Parietal lobe (tissue), 2 donors: ENCODE data around the gene RUVBL2. TPM values are rescaled to one million over a fixed set of nuclear protein-coding genes. Genes with fewer than 3 reads are reported as not detected.

Experiments used
- small RNA-seq: library from RNA; depleted of rRNA; stranded (forward); fragments of <200 nt; gene quantifications from one replicate; pipeline ENCODE3, GENCODE V24; 2014; ENCODE audit warnings: low replicate concordance
- total RNA-seq: library from RNA; depleted of rRNA; stranded (reverse); fragments of >200 nt; gene quantifications from one replicate; pipeline ENCODE4 v1.2.3, GENCODE V29; 2014

RUVBL2 gene
- 92.6 TPM for total RNA-seq

DNA sequence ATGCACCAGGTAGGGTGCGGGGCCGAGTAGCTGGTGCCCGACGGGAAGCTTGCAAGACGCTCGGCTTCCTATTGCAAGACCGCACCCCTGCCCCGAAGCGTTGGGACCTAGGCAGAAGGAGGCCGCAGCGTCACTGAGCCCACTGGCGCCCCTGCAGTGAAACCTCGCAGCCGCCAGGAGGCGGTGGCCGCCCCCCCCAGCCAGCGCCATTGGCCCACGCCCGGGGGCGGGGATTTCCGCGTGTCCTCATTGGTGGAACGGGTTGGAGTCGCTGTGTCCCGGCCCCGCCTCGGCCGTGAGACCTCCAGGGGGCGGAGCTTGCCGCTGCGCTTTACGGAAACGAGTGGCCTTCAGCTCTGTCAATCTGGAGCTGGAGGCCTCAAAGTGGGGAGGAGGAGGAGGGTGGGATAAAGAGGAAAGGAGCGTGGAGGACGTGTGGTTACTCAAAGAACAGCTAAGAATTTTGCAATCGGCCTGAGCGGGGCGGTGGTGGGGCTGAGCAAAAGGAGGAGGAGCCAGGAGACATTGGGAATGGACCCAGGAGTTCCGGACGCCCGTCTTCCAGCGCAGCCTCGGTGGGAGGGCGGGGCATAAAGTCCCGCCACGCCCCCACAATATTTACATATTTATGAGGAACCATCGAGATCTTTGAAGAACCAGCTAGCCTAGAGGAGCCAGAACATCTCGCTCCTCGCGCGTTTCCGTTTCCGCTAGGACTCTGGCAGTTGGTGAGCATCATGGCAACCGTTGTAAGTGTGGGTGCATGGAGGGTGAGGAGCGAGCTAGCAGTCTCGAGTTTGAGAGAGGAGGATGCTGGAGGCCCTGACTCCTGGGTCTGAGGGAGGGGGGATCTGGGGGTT is at the start of gene RUVBL2, which contains the start of gene GYS1:
RUVBL2 (plus strand) TSS at position 713 of the 860 bp plus-strand sequence; CDS start at position 738, 25 bp downstream.
GYS1 (minus strand) TSS at position 135 of the 860 bp plus-strand sequence. CDS start 197 bp downstream, outside the sequence.

DNA sequence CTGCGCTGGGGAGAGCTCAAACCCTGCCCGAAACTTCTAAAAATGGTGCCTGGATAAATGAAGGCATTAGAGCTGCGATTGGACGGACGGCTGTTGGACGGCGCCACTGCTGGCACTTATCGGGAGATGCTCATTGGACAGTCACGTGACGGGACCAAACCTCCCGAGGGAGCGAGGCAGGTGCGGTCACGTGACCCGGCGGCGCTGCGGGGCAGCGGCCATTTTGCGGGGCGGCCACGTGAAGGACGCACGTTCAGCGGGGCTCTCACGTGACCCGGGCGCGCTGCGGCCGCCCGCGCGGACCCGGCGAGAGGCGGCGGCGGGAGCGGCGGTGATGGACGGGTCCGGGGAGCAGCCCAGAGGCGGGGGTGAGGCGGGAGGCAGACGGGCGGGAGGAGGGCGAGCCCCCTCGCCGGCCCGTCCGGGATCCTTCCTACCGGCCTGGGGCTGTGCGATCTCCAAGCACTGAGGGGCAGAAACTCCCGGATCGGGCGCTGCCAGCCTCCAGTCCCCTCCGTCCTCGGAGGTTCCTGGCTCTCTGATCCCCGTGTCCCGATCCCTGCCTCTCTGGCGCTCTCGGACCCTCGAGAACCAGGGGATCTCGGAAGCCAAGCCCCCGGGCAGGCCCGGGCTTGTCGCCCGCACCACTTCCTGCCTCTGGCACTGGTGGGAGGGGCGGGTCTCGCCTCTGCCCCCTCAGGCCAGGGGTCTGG is 38.9 kb upstream of the RUVBL2 start, which contains the start of gene BAX:
BAX (plus strand) TSS at position 281 of the 713 bp plus-strand sequence; CDS start at position 335, 54 bp downstream.

DNA sequence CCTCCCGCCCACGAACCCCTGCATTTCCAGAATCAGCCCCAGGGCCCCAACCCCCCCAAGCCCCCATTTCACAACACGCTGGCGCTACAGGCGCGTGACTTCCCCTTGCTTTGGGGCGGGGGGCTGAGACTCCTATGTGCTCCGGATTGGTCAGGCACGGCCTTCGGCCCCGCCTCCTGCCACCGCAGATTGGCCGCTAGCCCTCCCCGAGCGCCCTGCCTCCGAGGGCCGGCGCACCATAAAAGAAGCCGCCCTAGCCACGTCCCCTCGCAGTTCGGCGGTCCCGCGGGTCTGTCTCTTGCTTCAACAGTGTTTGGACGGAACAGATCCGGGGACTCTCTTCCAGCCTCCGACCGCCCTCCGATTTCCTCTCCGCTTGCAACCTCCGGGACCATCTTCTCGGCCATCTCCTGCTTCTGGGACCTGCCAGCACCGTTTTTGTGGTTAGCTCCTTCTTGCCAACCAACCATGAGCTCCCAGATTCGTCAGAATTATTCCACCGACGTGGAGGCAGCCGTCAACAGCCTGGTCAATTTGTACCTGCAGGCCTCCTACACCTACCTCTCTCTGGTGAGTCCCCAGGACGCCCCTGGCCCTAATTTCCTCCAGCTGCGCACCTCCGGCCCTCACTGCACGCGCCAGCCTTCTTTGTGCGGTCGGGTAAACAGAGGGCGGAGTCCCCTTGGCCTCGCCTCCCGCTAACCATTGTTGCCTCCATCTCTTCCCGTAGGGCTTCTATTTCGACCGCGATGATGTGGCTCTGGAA is 28.5 kb upstream of the RUVBL2 start, which contains the start of gene FTL:
FTL (plus strand) TSS at position 270 of the 766 bp plus-strand sequence; CDS start at position 469, 199 bp downstream.

DNA sequence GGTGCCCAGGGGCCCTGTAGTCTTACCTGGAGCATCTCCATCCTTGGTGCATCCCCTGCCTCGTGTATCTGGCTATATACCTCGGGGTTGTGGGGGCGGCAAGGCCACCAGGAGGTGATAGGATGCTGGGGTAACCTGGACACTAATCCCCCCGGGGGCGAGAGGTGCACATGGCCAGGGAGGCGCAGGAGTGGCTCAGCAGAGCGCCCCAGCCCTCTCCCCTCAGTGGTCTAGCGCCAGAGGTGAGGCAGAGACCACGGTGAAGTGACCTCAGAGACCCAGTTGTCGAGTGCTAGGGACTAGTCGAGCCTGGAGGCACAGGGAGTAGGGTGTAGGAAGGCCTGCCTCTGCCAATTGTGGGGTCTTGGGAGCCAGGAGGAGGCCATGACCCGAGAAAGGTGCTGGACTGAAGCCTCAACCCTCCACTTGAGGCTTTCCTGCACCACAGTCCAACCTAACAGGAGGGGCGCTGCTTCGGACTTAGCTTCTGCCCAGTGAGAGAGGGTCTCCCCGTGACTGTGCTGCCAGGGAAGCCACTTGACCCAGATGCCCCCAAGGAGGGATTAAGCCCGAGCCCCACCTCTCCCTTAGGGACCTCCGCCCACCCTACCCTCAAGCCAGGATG is 23.5 kb downstream of the RUVBL2 start, which contains the start of gene LHB:
LHB (minus strand) TSS at position 51 of the 625 bp plus-strand sequence; CDS start at position 41, 10 bp downstream.

DNA sequence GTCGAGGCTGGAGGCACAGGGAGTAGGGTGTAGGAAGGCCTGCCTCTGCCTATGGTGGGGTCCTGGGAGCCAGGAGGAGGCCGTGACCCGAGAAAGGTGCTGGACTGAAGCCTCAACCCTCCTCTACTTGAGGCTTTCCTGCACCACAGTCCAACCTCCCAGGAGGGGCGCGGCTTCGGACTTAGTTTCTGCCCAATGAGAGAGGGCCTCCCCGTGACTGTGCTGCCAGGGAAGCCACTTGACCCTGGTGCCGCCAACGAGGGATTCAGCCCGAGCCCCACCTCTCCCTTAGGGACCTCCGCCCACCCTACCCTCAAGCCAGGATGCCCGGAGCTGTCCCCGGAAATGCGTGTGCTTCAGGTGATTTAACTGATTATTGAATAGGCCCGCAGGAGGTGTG is 30.5 kb downstream of the RUVBL2 start, which contains the start of gene CGB3:
CGB3 (minus strand) TSS at position 101 of the 400 bp plus-strand sequence. CDS start 362 bp downstream, outside the sequence.

DNA sequence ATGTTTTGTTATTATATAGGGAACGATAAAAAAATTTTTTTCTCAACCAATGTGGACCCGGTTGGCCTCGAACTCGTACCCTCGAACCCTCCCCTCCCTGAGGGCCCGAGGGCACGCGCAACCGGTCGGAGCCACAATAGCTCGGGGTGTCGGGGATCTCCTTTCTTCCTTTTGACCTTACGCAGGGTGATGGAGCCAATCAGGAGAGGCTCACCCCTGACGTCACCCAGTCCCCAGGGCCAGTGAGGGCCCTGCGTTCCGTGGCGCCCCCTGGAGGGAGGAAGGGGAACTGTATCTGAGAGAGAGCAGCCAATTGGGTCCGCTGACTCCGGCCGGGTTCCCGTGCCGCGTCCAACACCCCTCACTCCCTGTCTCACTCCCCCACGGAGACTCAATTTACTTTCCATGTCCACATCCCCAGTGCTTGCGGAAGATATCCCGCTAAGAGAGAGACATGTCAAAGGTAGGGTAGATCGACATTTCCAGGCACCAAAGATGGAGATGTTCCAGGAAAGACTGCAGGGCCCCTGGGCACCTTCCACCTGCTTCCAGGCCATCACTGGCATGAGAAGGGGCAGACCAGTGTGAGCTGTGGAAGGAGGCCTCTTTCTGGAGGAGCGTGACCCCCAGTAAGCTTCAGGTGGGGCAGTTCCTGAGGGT is 38.1 kb downstream of the RUVBL2 start, which contains the start of gene CGB2:
CGB2 (plus strand) TSS at position 249 of the 660 bp plus-strand sequence; CDS start at position 455, 206 bp downstream.

DNA sequence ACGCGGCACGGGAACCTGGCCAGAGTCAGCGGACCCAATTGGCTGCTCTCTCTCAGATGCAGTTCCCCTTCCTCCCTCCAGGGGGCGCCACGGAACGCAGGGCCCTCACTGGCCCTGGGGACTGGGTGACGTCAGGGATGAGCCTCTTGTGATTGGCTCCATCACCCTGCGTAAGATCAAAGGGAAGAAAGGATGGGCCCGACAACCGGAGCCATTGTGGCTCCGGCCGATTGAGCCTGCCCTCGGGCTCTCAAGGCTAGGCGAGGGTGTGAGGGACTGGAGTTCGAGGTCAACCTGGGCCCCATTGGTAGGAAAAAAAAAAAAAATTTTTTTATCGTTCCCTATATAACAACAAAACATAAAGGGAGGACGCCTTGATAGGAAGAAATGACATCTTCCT is 43.1 kb downstream of the RUVBL2 start, which contains the start of gene CGB1:
CGB1 (minus strand) TSS at position 81 of the 400 bp plus-strand sequence. CDS start 184 bp downstream, outside the sequence.

DNA sequence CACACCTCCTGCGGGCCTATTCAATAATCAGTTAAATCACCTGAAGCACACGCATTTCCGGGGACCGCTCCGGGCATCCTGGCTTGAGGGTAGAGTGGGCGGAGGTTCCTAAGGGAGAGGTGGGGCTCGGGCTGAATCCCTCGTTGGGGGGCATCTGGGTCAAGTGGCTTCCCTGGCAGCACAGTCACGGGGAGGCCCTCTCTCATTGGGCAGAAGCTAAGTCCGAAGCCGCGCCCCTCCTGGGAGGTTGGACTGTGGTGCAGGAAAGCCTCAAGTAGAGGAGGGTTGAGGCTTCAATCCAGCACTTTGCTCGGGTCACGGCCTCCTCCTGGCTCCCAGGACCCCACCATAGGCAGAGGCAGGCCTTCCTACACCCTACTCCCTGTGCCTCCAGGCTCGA is 49.9 kb downstream of the RUVBL2 start, which contains the start of gene CGB5:
CGB5 (plus strand) TSS at position 301 of the 400 bp plus-strand sequence. CDS start 362 bp downstream, outside the sequence.

DNA sequence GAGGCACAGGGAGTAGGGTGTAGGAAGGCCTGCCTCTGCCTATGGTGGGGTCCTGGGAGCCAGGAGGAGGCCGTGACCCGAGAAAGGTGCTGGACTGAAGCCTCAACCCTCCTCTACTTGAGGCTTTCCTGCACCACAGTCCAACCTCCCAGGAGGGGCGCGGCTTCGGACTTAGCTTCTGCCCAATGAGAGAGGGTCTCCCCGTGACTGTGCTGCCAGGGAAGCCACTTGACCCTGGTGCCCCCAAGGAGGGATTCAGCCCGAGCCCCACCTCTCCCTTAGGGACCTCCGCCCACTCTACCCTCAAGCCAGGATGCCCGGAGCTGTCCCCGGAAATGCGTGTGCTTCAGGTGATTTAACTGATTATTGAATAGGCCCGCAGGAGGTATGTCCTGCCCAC is 55.3 kb downstream of the RUVBL2 start, which contains the start of gene CGB8:
CGB8 (minus strand) TSS at position 101 of the 400 bp plus-strand sequence. CDS start 372 bp downstream, outside the sequence.

DNA sequence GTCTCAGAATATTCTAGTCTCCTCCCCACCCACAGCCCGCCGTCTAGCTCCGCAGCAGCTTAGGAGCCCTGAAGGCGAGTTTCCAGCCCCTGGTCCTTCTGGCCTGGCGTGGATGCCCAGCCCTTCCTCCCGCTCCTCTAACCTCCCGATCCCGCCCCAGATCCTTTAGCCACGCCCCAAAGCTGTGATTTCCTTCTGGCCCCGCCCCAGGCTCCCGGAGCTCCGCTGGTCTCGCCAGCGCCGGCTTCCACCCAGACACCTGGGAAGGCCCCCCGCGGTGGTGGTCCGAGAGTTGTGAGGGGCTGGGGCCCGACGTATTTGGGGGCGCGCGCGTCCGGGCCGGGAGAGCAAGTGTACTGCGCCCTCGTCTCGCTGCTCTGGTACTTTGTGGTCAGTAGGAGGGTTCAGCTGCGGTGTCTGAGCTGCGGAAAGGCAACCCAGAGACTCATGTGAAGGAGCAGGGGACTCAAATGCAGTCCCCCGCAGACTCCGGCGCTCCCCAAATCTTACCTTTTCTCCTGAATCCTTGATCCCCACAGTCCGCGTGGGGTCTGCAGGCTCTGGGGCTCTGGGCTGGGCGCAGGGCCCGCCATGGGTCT is 64.0 kb downstream of the RUVBL2 start, which contains the start of gene CGB7:
CGB7 (minus strand) TSS at position 114 of the 599 bp plus-strand sequence. CDS start 2,374 bp downstream, outside the sequence.

DNA sequence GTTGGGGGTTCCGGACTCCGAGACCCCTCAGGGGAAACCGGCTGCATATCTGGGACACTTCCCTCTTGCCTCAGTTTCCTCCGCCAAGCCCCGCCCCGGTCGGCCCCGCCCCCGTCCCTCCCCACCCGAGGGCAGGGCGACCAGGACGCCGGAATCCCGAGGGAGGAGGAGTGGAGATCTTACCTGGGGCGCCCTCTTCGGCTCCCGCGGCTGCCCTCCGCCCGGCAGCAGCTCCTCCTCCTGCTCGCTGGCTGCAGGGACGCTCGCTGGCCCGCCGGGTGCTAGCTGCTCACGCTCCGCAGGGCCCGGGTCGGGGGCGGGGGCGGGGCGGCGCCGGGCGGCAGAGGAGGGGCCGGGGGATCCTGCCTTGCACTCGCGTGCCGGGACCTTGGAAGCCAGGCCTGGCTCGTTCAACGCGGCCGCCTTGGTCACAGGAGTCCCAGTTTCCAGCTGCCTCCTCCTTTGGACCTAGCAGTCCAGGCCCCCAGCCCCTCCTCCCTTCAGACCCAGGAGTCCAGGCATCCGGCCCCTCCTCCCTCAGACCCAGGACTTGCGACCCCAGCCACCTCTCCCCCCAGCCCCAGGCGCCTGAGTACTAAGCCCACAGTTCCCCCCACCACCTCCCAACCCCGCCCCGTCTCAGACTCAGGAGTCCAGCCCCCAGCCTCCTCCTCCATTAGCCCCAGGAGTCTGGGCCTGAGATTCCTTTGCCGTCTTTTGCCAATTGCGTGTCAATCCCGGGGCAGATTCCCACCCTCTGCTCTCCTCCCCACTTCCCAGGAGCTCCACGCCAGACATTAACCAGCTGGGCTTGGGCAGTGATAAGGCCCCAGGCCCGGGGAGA is 71.3 kb downstream of the RUVBL2 start, which contains the start of gene NTF4:
NTF4 (minus strand) TSS at position 51 of the 844 bp plus-strand sequence. CDS start 2,821 bp downstream, outside the sequence.

Small RNA genes lying within 50 kb of the gene (small RNA-seq; reads per million reads assigned to genes)
- not detected for gene MIR6798

Other genes with a start within 250 kb of the RUVBL2 start
- gene IZUMO1, start 247.0 kb upstream of the RUVBL2 start, total RNA-seq = not detected
- 0.31 TPM for gene FUT1, start 241.2 kb upstream of the RUVBL2 start, total RNA-seq
- not detected for gene FGF21, start 238.4 kb upstream of the RUVBL2 start, total RNA-seq
- 14.4 TPM for gene BCAT2, start 182.9 kb upstream of the RUVBL2 start, total RNA-seq
- gene HSD17B14, start 157.4 kb upstream of the RUVBL2 start, total RNA-seq = 1.3 TPM
- not detected for gene PLEKHA4, start 125.3 kb upstream of the RUVBL2 start, total RNA-seq
- 31.6 TPM for gene PPP1R15A, start 121.5 kb upstream of the RUVBL2 start, total RNA-seq
- gene TULP2, start 95.1 kb upstream of the RUVBL2 start, total RNA-seq = not detected
- 46.6 TPM for gene NUCB1, start 93.6 kb upstream of the RUVBL2 start, total RNA-seq
- not detected for gene DHDH, start 60.2 kb upstream of the RUVBL2 start, total RNA-seq
- gene BAX, start 39.0 kb upstream of the RUVBL2 start, total RNA-seq = 7.8 TPM
- gene FTL, start 28.6 kb upstream of the RUVBL2 start, total RNA-seq = 551 TPM
- 27.5 TPM for gene GYS1, start 578 bp upstream of the RUVBL2 start, total RNA-seq
- gene LHB, start 23.2 kb downstream of the RUVBL2 start, total RNA-seq = not detected
- gene CGB3, start 30.4 kb downstream of the RUVBL2 start, total RNA-seq = not detected
- not detected for gene CGB2, start 38.0 kb downstream of the RUVBL2 start, total RNA-seq
- not detected for gene CGB1, start 43.0 kb downstream of the RUVBL2 start, total RNA-seq
- gene CGB5, start 50.0 kb downstream of the RUVBL2 start, total RNA-seq = not detected
- gene CGB8, start 55.2 kb downstream of the RUVBL2 start, total RNA-seq = not detected
- gene CGB7, start 63.9 kb downstream of the RUVBL2 start, total RNA-seq = not detected
- gene NTF4, start 70.9 kb downstream of the RUVBL2 start, total RNA-seq = not detected
- gene KCNA7, start 78.8 kb downstream of the RUVBL2 start, total RNA-seq = not detected
- gene SNRNP70, start 91.6 kb downstream of the RUVBL2 start, total RNA-seq = 278 TPM
- 21.6 TPM for gene LIN7B, start 120.5 kb downstream of the RUVBL2 start, total RNA-seq
- gene C19orf73, start 125.3 kb downstream of the RUVBL2 start, total RNA-seq = not detected
- gene PPFIA3, start 125.7 kb downstream of the RUVBL2 start, total RNA-seq = 37.6 TPM
- 0.31 TPM for gene HRC, start 161.5 kb downstream of the RUVBL2 start, total RNA-seq
- gene TRPM4, start 163.9 kb downstream of the RUVBL2 start, total RNA-seq = 6.6 TPM